GM12891 (cell line): ENCODE results near the gene KRTAP10-7.
"Not testable (repeated sequence)": the region's sequence is repeated elsewhere in the genome, so short reads cannot be mapped to it uniquely, and the experiment has no call there.

Experiments
- DNase-seq: peaks from one replicate; pipeline ENCODE4 v3.0.0; 2011; ENCODE audit warnings: low spot score; ENCODE audit not compliant: insufficient read length
- FAIRE-seq: peaks from 2 replicates; lab custom pipeline; 2011; peaks lifted over from hg19 to GRCh38; lab: Jason Lieb, UNC
- PAX5 ChIP-seq: IDR thresholded peaks from 2 replicates; pipeline ENCODE4 v1.6.1; 2011; ENCODE audit warnings: low read length, moderate library complexity, mild to moderate bottlenecking; ENCODE audit not compliant: insufficient read depth, severe bottlenecking
- POLR2A ChIP-seq: IDR thresholded peaks from 2 replicates; pipeline ENCODE4 v1.6.1; 2011; ENCODE audit warnings: low read depth, low read length, control low read depth
- POLR2AphosphoS5 ChIP-seq: IDR thresholded peaks from 2 replicates; pipeline ENCODE4 v1.6.1; 2011; ENCODE audit warnings: low read depth, low read length, control low read depth
- POU2F2 ChIP-seq: IDR thresholded peaks from 2 replicates; pipeline ENCODE4 v1.6.1; 2011; ENCODE audit warnings: low read depth, mild to moderate bottlenecking, control low read depth, low read length, moderate library complexity
- SPI1 ChIP-seq: IDR thresholded peaks from 2 replicates; pipeline ENCODE4 v1.6.1; 2011; ENCODE audit warnings: low read depth, low read length, control low read depth
- TAF1 ChIP-seq: IDR thresholded peaks from 2 replicates; pipeline ENCODE4 v1.6.1; 2011; ENCODE audit warnings: low read depth, low read length, control low read depth

The KRTAP10-7 gene

DNA sequence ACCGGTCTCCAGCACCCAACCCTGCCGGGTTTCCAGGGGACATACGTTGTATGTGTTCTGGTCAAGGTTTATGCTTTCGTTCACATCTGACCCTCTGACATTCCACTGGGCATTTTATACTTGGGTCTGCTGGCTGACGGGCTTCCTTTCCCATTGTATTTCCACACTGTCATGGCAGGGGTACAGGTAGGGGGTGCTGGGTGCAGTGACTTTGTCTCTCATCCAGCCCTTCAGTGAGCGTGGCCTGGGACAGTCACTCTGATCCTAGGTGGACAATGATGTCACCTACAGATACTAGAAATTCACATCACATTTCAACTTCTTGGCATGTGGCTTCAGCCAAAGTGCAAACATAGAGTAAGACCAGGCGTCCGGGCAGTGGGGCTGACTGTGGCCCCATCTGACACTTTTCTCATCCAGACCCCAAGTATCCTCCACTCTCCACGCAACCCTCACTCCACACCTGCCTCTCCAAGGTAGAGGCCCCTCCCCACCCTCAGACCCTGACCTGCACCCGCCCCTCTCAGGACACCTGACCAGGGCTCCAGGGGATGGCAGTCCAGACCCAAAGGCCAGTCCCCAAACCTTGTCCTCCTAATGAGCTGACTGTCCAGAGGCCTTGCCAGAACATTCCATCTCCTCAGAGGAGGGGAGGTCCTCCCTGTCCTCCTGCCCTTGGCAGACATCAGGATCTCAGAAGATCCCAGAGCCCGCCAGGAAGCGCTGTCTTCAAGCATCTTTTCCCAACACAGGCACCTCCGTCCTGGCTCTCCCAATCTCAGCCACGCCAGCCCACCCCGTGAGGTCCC is 36.0 kb downstream of the KRTAP10-7 start:
- FAIRE-seq (no peak), DNase-seq (no peak)
- TF ChIP-seq POLR2A (no peak), POU2F2 (no peak), TAF1 (no peak), PAX5 (no peak), SPI1 (no peak), POLR2AphosphoS5 (no peak)

DNA sequence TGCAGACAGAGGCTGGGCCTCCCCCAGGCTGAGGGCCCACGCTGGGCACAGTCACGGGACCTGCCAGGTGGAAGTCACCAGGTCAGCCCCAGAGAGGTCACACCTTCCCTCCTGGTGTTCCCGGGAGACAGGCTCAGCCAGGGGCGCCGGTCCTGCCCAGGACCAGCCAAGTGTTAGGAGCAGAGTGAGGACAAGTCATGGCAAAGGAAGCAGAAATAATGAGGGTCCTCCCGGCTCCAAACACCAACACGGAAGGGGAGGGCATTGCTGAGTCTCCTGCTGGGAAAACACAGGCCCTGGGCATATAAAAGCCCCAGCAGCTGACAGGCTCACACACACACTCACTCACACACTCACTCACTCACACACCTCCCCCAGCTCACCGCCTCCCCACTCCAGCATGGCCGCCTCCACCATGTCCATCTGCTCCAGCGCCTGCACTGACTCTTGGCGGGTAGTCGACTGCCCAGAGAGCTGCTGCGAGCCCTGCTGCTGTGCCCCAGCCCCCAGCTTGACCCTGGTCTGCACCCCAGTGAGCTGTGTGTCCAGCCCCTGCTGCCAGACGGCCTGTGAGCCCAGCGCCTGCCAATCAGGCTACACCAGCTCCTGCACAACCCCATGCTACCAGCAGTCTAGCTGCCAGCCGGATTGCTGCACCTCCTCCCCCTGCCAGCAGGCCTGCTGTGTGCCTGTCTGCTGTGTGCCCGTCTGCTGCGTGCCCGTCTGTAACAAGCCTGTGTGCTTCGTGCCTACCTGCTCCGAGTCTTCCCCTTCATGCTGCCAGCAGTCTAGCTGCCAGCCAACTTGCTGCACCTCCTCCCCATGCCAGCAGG is 36.8 kb downstream of the KRTAP10-7 start, which contains the start of gene KRTAP10-10:
KRTAP10-10 (plus strand) TSS at position 339 of the 833 bp plus-strand sequence; CDS start at position 401, 62 bp downstream.
- TF ChIP-seq POLR2AphosphoS5 (no peak), POU2F2 (no peak), TAF1 (no peak), PAX5 (no peak), POLR2A (no peak), SPI1 (no peak)

DNA sequence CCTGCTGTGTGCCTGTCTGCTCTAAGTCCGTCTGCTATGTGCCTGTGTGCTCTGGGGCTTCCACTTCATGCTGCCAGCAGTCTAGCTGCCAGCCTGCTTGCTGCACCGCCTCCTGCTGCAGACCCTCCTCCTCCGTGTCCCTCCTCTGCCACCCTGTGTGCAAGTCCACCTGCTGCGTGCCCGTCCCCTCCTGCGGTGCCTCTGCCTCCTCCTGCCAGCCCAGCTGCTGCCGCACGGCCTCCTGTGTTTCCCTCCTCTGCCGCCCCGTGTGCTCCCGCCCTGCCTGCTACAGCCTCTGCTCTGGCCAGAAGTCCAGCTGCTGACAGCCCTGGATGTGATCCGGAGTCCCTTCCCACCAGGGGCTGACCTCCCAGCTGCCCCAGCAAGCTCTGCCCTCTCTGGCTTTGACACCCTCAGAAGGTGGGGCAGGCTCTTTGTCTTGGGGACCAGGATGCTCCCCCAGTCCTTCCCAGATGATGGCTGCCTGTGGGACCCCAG is 37.5 kb downstream of the KRTAP10-7 start:
- FAIRE-seq = peak; percentile 52
- not testable (repeated sequence) for DNase-seq

More for the DNA sequence above, 36.8 kb downstream of the KRTAP10-7 start, which contains the start of gene KRTAP10-10:
- no peak for FAIRE-seq
- no peak for DNase-seq

DNA sequence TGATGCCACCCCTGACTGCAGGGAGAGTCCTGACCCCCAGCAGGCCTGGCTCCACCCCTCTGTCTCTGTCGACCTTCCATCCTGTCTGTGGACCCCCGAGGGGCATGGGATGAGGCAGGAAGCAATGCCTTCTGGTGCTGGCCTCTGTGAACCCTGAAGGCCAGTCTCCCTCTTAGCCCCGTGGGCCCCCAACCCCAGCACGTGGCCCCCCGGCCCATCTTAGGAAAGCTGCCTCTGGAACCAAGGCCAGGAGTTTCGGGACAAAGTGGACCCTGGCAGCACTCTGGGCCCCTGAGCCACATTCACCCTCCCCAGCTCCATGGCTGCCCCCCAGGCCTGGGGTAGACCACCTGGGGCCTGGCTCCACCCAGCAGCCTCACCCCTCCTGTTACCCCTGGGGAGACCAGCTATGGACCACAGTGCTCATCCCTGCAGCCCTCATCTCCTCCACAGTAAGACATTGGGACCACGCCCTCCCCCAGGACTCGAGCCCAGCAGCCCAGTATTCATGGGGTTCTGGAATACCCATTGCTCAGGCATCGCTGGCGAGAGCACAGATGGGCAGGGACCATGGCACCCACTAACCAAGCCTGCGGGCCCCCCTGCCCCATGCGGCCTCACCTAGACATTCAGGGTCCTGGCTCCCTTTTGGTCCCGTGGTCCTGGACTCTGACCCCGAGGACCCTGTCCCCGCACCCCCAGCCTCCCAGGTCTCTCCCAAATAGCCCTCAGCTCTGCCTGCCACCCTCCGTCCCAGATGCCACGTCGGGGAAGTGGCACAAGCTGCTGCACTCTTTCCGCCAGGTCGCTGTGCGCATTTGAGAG is 38.3 kb downstream of the KRTAP10-7 start:
- FAIRE-seq, DNase-seq: not testable (repeated sequence)

DNA sequence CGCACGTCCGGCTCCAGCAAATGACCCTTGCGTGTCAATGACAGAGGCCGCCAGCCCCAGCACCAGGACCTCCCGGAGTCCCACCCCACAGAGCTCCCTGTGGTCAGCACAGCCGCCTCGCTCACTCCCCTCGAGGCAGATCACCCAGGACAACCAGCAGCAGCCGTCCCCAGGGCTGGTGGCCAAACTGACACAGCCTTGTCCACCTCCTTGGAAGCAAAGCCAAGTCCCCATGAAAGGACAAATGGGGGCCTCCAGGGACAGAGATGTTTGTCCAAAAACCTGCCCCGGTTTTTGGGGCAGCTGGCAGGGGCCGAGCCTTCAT is 38.9 kb downstream of the KRTAP10-7 start:
- FAIRE-seq (no peak), DNase-seq (no peak)
- no peak for TF ChIP-seq POLR2A
- no peak for TF ChIP-seq SPI1
- no peak for TF ChIP-seq POLR2AphosphoS5
- TF ChIP-seq POU2F2 = no peak
- TF ChIP-seq PAX5 = no peak
- no peak for TF ChIP-seq TAF1

DNA sequence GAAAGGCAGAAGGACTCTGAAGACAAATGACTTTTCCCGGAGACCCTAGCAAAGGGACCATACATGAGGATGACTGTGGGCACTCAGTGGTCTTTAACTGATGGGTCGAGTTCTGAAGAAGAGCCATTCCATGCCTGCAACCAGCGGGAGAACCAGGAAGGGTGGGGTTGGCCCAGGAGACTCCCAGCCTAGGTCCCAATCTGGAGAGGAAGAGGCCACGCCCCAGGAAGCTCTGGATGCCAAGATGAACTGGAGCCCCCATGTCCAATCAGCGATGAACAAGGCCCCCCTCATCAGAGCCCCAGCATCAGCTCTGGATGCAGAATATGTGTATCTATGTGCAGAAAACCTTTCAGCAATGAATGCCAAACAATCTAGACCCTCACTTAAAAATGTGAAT is 40.4 kb downstream of the KRTAP10-7 start:
- FAIRE-seq (no peak), DNase-seq (no peak)
- no peak for TF ChIP-seq POLR2AphosphoS5
- no peak for TF ChIP-seq PAX5
- no peak for TF ChIP-seq POU2F2
- no peak for TF ChIP-seq SPI1
- no peak for TF ChIP-seq POLR2A
- no peak for TF ChIP-seq TAF1

DNA sequence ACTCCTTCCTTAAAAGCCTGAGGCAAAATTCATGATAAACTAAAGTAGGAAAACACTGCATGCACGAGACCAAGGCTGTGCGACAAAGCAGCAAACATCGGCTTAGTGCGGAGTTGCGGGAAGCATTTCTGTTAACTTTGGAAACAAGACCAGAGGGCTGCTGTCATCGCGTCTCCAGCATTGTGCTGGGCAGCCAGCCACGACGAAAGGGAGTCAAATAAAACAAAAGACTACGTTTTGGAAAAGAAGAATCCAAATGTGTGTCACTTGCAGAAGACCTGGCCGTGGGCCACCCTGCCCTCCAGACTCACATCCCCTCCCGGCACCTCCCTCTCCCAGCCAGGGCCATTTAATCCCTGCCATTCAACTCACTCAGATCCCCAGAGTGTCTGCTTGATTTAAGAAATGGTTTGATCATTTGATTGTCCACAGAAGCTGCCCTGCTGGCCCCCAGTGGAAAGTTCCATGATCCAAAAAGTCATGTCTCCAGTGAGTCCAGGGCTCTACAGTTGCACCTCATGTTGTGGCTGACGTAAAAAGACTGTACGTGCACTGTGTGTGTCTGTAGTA is 43.4 kb downstream of the KRTAP10-7 start:
- no peak for DNase-seq
- no peak for FAIRE-seq
- TF ChIP-seq POU2F2 = no peak
- TF ChIP-seq PAX5 = no peak
- TF ChIP-seq POLR2A = no peak
- TF ChIP-seq POLR2AphosphoS5 = no peak
- TF ChIP-seq SPI1 = no peak
- TF ChIP-seq TAF1 = no peak

DNA sequence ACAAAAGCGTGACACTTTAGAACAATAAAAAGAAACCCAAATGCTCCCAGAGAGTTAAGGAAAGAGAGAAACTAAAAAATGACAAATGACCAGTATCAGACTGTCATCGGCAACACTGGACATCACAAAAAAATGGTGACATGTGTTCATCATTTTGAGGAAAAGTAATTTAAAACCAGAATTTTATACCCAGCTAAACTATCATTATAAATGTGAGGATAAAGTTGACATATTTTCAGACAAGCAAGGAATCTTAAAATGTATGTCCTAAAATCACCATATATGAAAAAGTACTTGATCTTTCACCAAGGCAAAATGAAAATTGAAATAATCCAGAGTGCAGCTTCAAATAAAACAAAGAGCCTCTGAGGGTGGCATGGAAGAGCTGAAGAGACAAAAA is 44.5 kb downstream of the KRTAP10-7 start:
- TF ChIP-seq TAF1 = no peak
- no peak for TF ChIP-seq SPI1
- TF ChIP-seq POU2F2 = no peak
- TF ChIP-seq POLR2A = no peak
- no peak for TF ChIP-seq PAX5
- TF ChIP-seq POLR2AphosphoS5 = no peak
- no peak for FAIRE-seq
- DNase-seq = no peak

DNA sequence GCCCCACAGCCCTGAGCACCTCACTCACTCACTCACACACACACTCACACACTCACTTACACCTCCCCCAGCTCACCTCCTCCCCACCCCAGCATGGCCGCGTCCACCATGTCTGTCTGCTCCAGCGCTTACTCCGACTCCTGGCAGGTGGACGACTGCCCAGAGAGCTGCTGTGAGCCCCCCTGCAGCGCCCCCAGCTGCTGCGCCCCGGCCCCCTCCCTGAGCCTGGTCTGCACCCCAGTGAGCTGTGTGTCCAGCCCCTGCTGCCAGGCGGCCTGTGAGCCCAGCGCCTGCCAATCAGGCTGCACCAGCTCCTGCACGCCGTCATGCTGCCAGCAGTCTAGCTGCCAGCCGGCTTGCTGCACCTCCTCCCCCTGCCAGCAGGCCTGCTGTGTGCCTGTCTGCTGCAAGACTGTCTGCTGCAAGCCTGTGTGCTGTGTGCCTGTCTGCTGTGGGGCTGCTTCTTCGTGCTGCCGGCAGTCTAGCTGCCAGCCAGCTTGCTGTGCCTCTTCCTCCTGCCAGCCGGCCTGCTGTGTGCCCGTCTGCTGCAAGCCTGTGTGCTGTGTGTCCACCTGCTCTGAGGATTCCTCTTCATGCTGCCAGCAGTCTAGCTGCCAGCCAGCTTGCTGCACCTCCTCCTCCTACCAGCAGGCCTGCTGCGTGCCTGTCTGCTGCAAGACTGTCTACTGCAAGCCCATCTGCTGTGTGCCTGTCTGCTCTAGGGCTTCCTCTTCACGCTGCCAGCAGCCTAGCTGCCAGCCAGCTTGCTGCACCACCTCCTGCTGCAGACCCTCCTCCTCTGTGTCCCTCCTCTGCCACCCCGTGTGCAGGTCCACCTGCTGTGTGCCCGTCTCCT is 46.2 kb downstream of the KRTAP10-7 start, which contains the start of gene KRTAP10-11:
KRTAP10-11 (plus strand) TSS at position 49 of the 856 bp plus-strand sequence; CDS start at position 94, 45 bp downstream.
- not testable (repeated sequence) for FAIRE-seq, DNase-seq
